ENCODE measurements around the gene TMEM44.
A peak's percentile ranks its signal among the peaks of the same experiment; 100 is the strongest.

The TMEM44 gene

DNA sequence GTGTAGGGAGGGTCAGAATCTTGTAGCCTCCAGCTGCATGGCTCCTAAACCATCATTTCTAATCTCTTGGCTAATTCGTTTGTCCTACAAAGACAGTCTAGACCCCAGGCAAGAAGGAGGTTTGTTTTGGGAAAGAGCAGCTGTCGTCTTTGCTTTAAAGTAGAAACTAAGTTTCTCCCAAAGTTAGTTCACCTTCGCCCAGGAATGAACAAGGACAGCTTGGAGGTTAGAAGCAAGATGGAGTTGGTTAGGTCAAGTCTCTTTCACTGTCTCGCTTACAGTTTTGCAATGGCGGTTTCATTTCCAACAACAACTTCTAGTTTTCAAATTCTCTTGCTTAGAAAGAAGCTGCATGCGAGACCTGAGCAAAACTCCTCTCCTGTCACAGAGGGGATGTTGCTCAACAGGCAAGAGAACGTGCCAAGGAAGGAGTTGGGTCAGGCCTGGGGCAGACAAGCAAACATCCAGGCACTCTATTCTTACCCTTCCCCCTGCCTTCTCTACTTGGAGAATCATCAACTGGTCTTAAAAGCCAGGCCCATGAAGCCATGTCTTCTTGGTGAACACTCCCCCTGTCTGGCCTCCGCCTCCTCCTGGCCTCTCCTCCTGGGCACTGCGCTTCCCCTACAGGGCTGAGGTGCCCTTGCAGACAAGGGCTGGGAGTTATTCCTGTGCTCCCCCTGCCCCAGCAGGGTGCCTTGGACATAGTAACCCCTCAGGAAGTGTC, 57.6 kb downstream of the TMEM44 start:
- no peak for DNase-seq

DNA sequence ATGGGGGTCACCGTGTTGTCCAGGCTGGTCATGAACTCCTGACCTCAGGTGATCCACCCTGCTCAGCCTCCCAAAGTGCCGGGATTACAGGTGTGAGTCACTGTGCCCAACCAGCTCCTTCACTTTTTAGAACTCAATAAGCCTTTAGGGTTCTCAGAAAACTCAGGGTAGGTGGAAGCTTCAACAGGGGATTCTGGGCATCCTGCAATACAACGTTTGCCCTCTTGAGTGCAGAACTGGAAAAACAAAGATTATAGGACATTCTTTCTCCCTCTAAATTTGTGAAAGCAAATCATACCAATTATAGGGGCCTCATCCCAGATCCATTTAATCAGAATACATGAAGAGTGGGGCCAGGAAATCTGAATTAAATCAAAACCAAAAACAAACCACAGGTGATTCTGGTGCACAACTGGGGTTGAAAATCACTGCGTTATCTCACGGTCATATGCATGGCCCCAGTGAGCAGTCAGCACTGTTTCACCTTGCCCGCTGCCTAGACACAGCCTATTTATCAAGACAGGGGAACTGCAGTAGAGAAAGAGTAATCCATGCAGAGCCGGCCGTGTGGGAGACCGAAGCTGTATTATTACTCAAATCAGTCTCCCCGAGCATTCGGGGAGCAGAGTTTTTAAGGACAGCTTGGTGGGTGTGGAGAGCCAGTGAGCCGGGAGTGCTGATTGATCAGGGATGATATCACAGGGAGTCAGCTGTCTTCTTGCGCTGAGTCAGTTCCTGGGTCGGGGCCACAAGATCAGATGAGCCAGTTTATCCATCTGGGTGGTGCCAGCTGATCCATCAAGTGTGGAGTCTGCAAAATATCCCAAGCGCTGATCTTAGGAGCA, 58.4 kb downstream of the TMEM44 start:
- DNase-seq = no peak

DNA sequence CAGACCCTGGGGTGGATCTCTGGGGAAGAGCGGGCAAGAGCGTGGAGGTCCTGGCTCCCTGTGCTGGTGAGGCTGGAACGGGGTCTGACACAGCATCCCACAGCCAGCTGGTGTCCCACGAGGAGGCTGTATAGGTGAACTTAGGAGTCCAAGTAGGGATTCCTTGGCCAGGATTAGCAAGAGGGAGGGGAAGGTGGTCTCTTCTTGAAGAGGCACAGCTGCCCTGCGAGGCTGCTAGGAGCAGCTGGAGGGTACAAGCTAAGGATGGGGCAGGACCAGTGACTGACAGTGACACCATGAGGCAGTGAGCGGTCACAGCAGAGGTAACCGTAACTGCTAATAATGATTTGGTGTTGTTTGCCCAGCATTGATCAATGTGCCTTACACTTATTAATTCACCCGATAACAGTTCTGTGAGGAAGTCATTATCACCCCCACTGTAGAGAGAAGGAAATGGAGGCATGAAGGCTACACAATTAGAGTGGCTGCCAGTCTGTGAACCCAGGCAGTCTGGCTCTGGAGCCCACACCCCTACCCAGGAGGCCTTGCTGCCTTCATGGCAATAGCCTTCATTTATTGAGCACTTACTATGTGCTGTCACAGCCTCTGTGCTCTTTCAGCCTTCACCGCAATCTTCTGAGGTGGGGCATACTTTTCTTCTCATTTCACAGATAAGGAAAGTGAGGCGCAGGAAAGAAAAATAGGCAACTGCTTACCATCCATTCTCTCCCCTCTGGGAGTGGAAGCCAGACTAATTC, 59.4 kb downstream of the TMEM44 start:
- DNase-seq = peak; percentile 41

DNA sequence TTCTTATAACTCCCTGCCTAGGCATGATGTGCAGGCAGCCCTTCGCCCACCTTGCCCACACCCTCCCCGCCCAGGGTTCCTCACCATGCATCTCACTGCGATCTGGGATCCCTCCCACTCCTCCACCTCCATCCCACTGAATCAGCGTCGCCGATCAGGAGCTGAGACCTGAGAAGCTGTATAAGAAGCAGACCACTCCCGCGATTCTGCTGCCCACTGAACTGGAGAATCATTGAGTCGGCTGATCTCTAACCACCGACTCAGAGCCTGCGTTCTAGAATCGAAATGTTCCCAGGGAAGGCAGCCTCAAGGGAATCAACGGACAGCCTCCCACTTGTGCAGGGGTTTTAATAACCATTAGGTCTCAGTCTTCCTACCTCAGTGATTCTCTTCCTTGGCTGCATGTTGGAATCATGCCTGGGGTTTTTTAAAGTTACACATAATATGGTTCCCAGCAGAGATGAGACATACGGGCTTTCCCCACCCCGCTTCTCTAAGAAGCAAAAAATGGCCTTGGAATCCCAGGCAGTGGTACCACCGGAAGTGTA, 60.2 kb downstream of the TMEM44 start:
- no peak for DNase-seq

GRCh38 chr3:194572143-194572789, 61.0 kb downstream of the TMEM44 start:
- DNase-seq = no peak

DNA sequence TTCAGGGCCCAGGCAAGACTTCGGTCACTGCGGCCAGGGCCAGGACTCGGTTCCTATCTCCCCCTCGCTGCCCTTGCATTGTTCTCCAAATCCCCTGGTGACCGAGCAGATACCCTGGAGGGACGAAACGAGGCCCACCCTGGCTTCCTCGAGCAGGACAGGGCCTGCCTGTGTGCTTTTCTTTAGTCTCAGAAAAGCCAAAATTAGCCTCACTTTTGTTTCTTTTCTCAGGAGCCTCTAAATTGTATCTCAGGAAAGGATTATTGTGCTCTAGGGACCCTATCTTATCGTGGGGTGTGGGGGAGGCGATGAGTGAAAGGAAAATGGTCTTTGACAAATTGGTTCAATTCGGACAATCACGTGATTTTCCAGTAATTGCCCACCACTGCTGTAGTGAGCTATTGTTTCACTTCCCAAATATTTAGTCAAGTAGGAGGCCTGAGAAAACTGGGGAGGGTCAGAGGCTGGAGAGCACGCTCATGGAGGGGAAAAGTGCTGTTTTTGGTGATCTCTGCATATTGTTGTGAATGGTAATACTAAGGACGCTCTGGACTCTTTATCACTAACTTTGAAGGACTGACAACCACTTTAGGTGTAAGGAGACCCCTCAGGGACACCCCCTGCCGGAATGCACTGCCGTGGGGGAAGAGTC, 61.6 kb downstream of the TMEM44 start:
- DNase-seq = no peak

DNA sequence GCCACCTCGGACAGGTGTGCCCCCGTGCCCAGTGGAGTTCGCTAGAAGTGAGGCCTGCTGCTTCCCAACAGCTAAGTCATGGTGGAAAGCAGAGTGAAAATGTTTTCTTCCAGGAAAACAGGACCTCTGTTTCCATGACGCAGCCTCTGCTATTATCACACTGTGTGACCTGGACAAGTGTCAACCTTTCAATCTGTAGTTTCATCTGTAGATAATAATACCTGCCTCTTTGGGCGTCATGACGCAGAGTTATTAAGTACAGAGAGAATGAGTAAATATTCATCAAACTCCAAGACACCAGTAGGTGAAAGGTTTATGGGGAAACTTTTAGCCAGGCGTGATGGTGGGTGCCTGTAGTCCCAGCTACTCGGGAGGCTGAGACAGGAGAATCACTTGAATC, 62.3 kb downstream of the TMEM44 start:
- no peak for DNase-seq

GRCh38 chr3:194570235-194570634, 63.0 kb downstream of the TMEM44 start:
- no peak for DNase-seq

DNA sequence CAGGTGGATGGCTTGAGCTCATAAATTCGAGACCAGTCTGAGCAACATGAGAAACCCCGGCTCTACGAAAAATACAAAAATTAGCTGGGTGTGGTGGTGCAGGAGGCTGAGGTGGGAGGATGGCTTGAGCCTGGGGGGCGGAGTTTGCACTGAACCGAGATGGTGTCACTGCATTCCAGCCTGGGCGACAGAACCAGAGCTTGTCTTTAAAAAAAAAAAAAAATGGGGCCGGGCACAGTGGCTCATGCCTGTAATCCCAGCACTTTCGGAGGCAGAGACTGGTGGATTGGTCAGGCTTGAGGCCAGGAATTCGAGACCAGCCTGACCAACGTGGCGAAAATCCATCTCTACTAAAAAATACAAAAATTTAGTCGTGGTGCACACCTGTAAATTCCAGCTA, 64.0 kb downstream of the TMEM44 start:
- DNase-seq = no peak

DNA sequence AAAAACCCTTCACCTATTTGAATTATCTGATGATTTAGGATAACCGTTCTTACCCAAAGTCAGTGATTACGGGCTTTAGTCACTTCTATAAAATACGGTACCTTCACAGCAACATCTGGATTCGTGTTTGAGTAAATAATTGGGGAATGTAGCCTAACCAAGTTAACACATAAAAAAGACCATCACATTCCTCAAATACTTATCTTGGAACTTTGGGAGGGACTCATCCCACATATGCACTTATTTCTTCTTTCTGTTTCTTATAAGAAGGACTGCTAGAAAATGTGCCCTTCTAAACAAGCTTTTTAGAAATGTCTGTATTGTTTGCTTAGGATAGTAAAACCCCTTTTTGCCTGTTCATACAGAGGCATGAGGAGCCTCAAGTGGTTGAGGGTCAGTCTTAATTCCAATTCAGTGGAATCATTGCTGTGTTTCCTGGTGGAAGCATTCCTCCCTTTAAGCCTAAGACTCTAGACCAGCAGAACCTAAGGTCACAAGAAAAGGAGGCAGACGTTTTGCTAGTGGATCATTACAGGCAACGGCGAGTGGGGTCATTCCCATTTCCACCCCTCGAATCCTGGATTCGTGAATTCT, 67.5 kb downstream of the TMEM44 start:
- no peak for DNase-seq

- DNase-seq = no peak
These were observed 70.2 kb downstream of the TMEM44 start for GRCh38 chr3:194562986-194563385.

- no peak for DNase-seq
These were observed 71.8 kb downstream of the TMEM44 start for GRCh38 chr3:194561306-194561974.

GRCh38 chr3:194560047-194560446, 73.2 kb downstream of the TMEM44 start:
- DNase-seq = no peak

DNA sequence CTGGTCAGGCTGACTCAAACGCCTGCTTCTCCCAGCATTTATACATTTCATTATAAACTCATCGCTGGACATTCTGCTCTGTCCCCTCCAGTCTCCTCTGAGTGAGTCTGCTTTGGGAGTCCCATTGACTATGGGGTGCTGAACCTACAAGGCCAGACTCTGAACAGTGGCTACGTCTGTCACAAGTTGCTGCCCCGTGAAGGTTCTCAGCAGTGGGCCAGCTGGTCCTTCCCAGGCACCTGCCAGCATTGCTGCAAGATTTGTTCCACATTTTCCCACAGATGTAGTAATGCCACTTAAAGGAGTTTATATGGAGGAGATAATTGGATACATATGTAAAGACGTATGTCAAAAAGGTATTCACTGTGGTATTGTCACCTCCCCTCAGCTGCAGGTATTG, 73.7 kb downstream of the TMEM44 start:
- no peak for DNase-seq

- no peak for DNase-seq
These were observed 76.8 kb downstream of the TMEM44 start for GRCh38 chr3:194556086-194557056.

GRCh38 chr3:194555175-194556062, 77.8 kb downstream of the TMEM44 start:
- DNase-seq = no peak

- no peak for DNase-seq
These were observed 78.6 kb downstream of the TMEM44 start for GRCh38 chr3:194554473-194555123.

DNA sequence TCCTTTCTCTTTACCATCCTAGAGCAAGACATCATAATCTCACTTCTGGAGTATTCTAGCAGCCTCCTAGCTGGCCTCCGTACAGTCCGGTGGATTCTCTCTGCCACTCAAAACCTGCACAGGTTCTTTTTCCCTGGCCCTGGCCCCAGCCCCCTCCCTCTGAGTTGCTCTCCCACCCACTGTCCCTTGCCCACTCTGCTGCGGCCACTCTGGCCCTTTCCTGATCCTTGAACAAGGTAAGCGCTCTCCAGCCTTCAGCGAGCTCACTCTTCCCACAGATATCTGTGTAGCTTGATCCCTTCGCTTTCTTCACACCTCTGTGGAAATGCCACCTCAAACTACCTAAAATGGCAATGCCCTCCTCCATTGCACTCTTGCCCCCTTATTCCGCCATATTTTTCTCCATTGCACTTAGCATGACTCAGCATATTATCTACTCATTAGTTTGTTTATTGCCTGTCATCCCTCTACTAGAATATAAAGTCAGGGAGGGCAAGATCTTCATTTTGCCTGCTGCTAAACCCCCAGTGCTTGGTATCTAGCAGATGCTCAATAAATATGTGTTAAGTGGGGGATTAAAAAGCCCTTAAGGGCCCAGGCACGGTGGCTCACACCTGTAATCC, 80.8 kb downstream of the TMEM44 start:
- DNase-seq = no peak

Data from NCI-H1694 (cell line).